Measurements from ENCODE around the gene PLAGL2.

The PLAGL2 gene

DNA sequence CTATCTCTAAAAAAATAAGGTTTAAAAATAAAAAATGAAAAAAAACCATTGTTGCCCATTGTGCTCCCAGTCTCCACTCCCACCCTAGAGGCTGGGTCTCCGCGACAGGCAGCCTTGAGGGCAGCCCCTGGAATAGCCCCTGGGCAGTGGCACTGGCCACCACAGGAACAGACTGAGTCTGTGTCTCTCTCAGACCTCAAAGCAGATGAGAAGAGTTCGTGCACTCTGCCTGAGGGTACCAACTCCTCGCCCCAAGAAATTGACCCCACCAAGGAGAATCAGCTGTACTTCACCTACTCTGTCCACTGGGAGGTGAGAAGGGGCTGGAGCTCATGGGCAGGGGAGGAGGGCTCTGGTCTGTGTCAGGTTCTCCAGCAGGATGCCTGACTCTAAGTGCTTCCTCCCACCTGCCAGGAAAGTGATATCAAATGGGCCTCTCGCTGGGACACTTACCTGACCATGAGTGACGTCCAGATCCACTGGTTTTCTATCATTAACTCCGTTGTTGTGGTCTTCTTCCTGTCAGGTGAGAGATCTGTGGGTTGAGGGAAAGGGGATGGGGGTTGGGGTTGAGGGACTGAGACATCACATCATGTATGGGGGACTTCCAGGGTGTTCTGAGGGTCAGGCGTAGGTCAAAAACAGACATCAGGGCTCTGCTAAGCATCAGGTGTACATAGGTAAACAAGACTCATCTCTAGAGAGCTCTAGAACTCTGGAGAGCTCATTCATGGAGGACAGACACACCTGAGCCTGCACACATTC lies 62.5 kb downstream of the PLAGL2 start:
- no peak for DNase-seq

DNA sequence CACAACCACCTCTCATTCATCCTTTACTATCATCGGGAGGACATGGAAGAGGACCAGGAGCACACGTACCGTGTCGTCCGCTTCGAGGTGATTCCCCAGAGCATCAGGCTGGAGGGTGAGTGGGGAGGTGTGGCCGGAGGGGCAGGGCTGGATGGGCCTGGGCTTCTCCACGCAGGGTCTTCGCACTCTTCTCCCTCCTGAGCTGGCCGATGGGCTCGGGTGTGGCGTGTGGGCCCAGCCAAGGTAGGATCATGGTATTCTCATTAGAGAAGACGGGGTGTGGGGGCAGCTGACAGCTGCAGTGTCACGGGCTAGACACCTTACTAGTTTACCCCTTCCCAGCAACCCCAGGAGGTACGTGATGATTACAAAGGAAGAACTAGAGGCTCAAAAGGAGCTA lies 64.6 kb downstream of the PLAGL2 start:
- no peak for DNase-seq

Data from amniotic stem cell (primary cell).